Endodermal cell (in vitro differentiated cells): Measurements from ENCODE around the gene BCL11B. TPM values are rescaled to one million over a fixed set of nuclear protein-coding genes. Genes with fewer than 3 reads are reported as not detected.

ENCODE experiments used
- DNase-seq: peaks from one replicate; pipeline ENCODE4 v3.0.0-alpha.2; 2017
- H3K27ac ChIP-seq: 2 replicates; pipeline ENCODE4 v1.5.1; 2013; ENCODE audit warnings: mild to moderate bottlenecking, low read depth, low read length, moderate library complexity
- H3K27me3 ChIP-seq: 2 replicates; pipeline ENCODE4 v1.6.1; 2013; ENCODE audit warnings: mild to moderate bottlenecking, low read length, moderate library complexity; ENCODE audit not compliant: insufficient read depth, control insufficient read depth, poor library complexity, severe bottlenecking
- H3K36me3 ChIP-seq: 2 replicates; pipeline ENCODE4 v1.7.0; 2013; ENCODE audit warnings: mild to moderate bottlenecking, low read length, moderate library complexity; ENCODE audit not compliant: control insufficient read depth, insufficient read depth
- H3K4me1 ChIP-seq: one replicate; pipeline ENCODE4 v1.7.0; 2013; ENCODE audit warnings: low read length; ENCODE audit not compliant: control insufficient read depth, insufficient read depth
- H3K4me3 ChIP-seq: 2 replicates; pipeline ENCODE4 v1.5.1; 2013; ENCODE audit warnings: mild to moderate bottlenecking, low read length, moderate library complexity
- H3K9ac ChIP-seq: 2 replicates; pipeline ENCODE4 v1.6.1; 2013; ENCODE audit warnings: mild to moderate bottlenecking, low read length, moderate library complexity; ENCODE audit not compliant: poor library complexity, severe bottlenecking; ENCODE audit errors: extremely low read depth
- H3K9me3 ChIP-seq: 2 replicates; pipeline ENCODE4 v1.6.1; 2013; ENCODE audit warnings: mild to moderate bottlenecking, low read length, moderate library complexity; ENCODE audit not compliant: control insufficient read depth
- H3K27ac Mint-ChIP-seq: 2 replicates; pipeline ENCODE4 v1.8.0; 2020; ENCODE audit warnings: mixed read lengths
- H3K27me3 Mint-ChIP-seq: 2 replicates; pipeline ENCODE4 v1.8.0; 2021; ENCODE audit warnings: mild to moderate bottlenecking, mixed read lengths; ENCODE audit not compliant: insufficient read depth
- H3K36me3 Mint-ChIP-seq: 2 replicates; pipeline ENCODE4 v1.8.0; 2020; ENCODE audit warnings: low read depth, mixed read lengths
- H3K4me1 Mint-ChIP-seq: 2 replicates; pipeline ENCODE4 v1.8.0; 2020; ENCODE audit warnings: mixed read lengths
- H3K4me3 Mint-ChIP-seq: 2 replicates; pipeline ENCODE4 v1.8.0; 2020; ENCODE audit warnings: mild to moderate bottlenecking, moderate library complexity, mixed read lengths
- H3K9me3 Mint-ChIP-seq: 2 replicates; pipeline ENCODE4 v1.8.0; 2020; ENCODE audit warnings: mild to moderate bottlenecking, mixed read lengths
- WGBS, 2 experiments: methylation state at CpG; one replicate each; pipeline versions ENCODE4 v1.1.5 to v1.1.7; 2013; ENCODE audit warnings: missing lambda C conversion rate in 2 of 2, mixed read lengths in 1 of 2; ENCODE audit not compliant: insufficient coverage in 1 of 2, insufficient read length in 1 of 2; 5-methylcytosine and 5-hydroxymethylcytosine counted together
- total RNA-seq, 2 donors: library from RNA; stranded (reverse); fragmentation: NEBNext Ultra II Directional in 1 of 2; extraction: Animal tissue kit (Norgen Biotek cat#: 25700) in 1 of 2; gene quantifications; 2 replicates in 1 of 2; 3 replicates in 1 of 2; pipeline ENCODE4 v1.2.1, GENCODE V29; 2021
- TF ChIP-seq, protein P1 (sequence below): fragments of 200-600 bp; sonication (generic); conservative IDR thresholded peaks from 2 replicates; pipeline ENCODE4 v1.5.0; 2021; ENCODE audit warnings: antibody characterized with exemption, mild to moderate bottlenecking

BCL11B gene
- total RNA-seq, 2 donors from 2014 or later: 5.7 to 6.0 TPM

DNA sequence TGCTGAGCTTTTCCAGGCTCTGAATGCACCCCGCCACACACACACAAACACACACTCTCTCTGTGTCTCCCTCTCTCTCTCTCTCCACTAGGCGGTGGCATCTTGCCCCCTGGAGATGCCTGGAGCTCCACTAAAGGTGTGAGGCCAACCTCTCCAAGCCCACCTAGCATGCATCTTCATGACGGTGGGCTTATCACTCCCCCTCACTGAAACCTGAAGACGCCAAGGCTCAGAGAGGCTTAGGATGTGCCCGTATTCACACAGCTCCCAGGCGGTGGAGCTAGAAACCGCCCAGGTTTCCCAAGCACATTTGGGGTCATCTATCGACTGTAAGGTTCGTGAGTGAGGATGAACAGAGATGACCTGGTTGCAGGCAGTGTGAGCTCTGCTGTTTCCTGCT, 42.6 kb upstream of the BCL11B start:
- Histone ChIP-seq H3K27me3 (no peaks in the 10 kb centered on the region), H3K4me3 (no peak overlapping the region), H3K36me3 (no peaks in the 10 kb centered on the region), H3K27ac (no peak overlapping the region), H3K4me1 (no peaks in the 10 kb centered on the region), H3K9ac (no peak overlapping the region), H3K9me3 (no peaks in the 10 kb centered on the region)
- no peak for DNase-seq
- Mint-ChIP-seq H3K4me3 (no peak overlapping the region), H3K4me1 (peaks cover 13% of the 10 kb centered on the region), H3K27ac (no peak overlapping the region), H3K9me3 (peaks cover 18% of the 10 kb centered on the region), H3K36me3 (no peaks in the 10 kb centered on the region), H3K27me3 (no peaks in the 10 kb centered on the region)
- 89 to 100% methylated on average over 6 to 9 of the region's 9 CpGs for WGBS, 2 experiments
- TF ChIP-seq, protein P1, sequence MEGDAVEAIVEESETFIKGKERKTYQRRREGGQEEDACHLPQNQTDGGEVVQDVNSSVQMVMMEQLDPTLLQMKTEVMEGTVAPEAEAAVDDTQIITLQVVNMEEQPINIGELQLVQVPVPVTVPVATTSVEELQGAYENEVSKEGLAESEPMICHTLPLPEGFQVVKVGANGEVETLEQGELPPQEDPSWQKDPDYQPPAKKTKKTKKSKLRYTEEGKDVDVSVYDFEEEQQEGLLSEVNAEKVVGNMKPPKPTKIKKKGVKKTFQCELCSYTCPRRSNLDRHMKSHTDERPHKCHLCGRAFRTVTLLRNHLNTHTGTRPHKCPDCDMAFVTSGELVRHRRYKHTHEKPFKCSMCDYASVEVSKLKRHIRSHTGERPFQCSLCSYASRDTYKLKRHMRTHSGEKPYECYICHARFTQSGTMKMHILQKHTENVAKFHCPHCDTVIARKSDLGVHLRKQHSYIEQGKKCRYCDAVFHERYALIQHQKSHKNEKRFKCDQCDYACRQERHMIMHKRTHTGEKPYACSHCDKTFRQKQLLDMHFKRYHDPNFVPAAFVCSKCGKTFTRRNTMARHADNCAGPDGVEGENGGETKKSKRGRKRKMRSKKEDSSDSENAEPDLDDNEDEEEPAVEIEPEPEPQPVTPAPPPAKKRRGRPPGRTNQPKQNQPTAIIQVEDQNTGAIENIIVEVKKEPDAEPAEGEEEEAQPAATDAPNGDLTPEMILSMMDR: peak; percentile 32

DNA sequence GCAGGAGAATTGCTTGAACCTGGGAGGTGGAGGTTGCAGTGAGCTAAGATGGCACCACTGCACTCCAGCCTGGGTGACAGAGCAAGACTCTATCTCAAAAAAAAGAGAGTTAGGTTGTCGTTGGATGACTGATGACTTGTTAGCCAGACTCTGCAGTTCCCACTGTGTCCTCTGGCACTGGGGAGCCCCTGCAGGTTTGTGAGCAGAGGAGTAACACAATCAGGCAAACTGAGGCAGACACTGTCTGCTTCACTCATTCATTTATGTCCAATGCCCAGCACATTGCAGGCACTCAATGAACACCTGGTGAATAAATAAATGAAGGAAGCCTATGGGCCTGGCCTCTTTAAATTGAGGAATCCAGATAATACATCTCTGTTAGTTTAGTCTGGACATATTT, 41.2 kb upstream of the BCL11B start:
- 95 to 100% methylated on average over 1 of the region's 1 CpG for WGBS, 2 experiments
- Histone ChIP-seq H3K9me3 (no peaks in the 10 kb centered on the region), H3K4me3 (no peak overlapping the region), H3K36me3 (no peaks in the 10 kb centered on the region), H3K9ac (no peak overlapping the region), H3K27me3 (no peaks in the 10 kb centered on the region), H3K4me1 (no peaks in the 10 kb centered on the region), H3K27ac (no peak overlapping the region)
- Mint-ChIP-seq H3K27me3 (no peaks in the 10 kb centered on the region), H3K27ac (no peak overlapping the region), H3K36me3 (no peaks in the 10 kb centered on the region), H3K4me1 (peaks cover 10% of the 10 kb centered on the region), H3K9me3 (peaks cover 25% of the 10 kb centered on the region), H3K4me3 (no peak overlapping the region)
- no peak for DNase-seq
- TF ChIP-seq, protein P1: no peak

DNA sequence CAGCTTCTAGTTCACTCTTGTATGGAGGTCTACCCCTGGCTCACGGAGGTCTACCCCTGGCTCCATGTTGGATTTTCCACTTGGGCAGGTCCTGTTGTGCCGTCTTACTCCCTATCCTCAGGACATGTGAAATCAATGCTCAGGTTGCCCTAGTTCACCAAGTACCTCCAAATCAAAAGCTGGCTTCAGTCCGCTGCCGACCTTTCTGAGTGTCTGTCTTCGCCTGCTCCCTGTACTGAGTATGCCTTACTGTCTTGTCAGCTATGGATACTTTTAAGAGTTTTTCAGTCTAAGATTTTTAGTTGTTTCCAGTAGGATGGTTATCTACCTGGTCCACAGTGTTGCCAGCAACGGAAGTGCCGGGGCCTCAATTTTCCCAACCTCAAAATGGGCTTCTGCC, 40.1 kb upstream of the BCL11B start:
- H3K27ac Mint-ChIP-seq: no peak overlapping the region
- H3K4me1 ChIP-seq: no peaks in the 10 kb centered on the region
- peaks cover 10% of the 10 kb centered on the region for H3K4me1 Mint-ChIP-seq
- H3K36me3 Mint-ChIP-seq: no peaks in the 10 kb centered on the region
- no peak for DNase-seq
- H3K4me3 ChIP-seq: no peak overlapping the region
- H3K36me3 ChIP-seq: no peaks in the 10 kb centered on the region
- no peak overlapping the region for H3K9ac ChIP-seq
- no peak overlapping the region for H3K27ac ChIP-seq
- no peaks in the 10 kb centered on the region for H3K9me3 ChIP-seq
- no peaks in the 10 kb centered on the region for H3K27me3 ChIP-seq
- peaks cover 25% of the 10 kb centered on the region for H3K9me3 Mint-ChIP-seq
- H3K27me3 Mint-ChIP-seq: no peaks in the 10 kb centered on the region
- H3K4me3 Mint-ChIP-seq: no peak overlapping the region
- TF ChIP-seq, protein P1: no peak
- 93 to 98% methylated on average over 5 to 7 of the region's 7 CpGs for WGBS, 2 experiments
